Ectodermal cell (in vitro differentiated cells): ENCODE measurements around the gene CD80.

Experiments
- H3K27ac ChIP-seq: 2 replicates; pipeline ENCODE4 v1.7.0; 2013; ENCODE audit warnings: mild to moderate bottlenecking, low read depth, low read length; ENCODE audit not compliant: insufficient read depth, poor library complexity, severe bottlenecking
- H3K27me3 ChIP-seq: 2 replicates; pipeline ENCODE4 v1.7.0; 2013; ENCODE audit warnings: mild to moderate bottlenecking, low read length; ENCODE audit not compliant: insufficient read depth, control insufficient read depth, poor library complexity, severe bottlenecking
- H3K36me3 ChIP-seq: one replicate; pipeline ENCODE4 v1.7.0; 2013; ENCODE audit warnings: low read length; ENCODE audit not compliant: control insufficient read depth, insufficient read depth
- H3K4me1 ChIP-seq: one replicate; pipeline ENCODE4 v1.7.0; 2013; ENCODE audit warnings: low read length; ENCODE audit not compliant: control insufficient read depth, insufficient read depth
- H3K4me3 ChIP-seq: 2 replicates; pipeline ENCODE4 v1.7.0; 2013; ENCODE audit warnings: low read depth, low read length, control low read depth; ENCODE audit not compliant: insufficient read depth
- H3K9me3 ChIP-seq: 2 replicates; pipeline ENCODE4 v1.7.0; 2013; ENCODE audit warnings: mild to moderate bottlenecking, low read length, moderate library complexity; ENCODE audit not compliant: control insufficient read depth
- WGBS, 2 experiments: methylation state at CpG; one replicate each; pipeline ENCODE4 v1.1.7; 2013; ENCODE audit warnings: missing lambda C conversion rate in 2 of 2; 5-methylcytosine and 5-hydroxymethylcytosine counted together

CD80 gene

GRCh38 chr3:119550192-119550910 lies 9.1 kb downstream of the CD80 start:
- Histone ChIP-seq H3K4me3 (no peak overlapping the region), H3K4me1 (no peaks in the 10 kb centered on the region), H3K36me3 (no peaks in the 10 kb centered on the region), H3K27me3 (no peaks in the 10 kb centered on the region), H3K9me3 (no peaks in the 10 kb centered on the region), H3K27ac (no peak overlapping the region)
- WGBS, 2 experiments: 94% methylated on average over 9 of the region's 9 CpGs

GRCh38 chr3:119548341-119548740 lies 11.1 kb downstream of the CD80 start:
- Histone ChIP-seq H3K27me3 (no peaks in the 10 kb centered on the region), H3K9me3 (no peaks in the 10 kb centered on the region), H3K4me1 (no peaks in the 10 kb centered on the region), H3K36me3 (no peaks in the 10 kb centered on the region), H3K4me3 (no peak overlapping the region), H3K27ac (no peak overlapping the region)
- 90 to 91% methylated on average over 3 of the region's 3 CpGs for WGBS, 2 experiments

GRCh38 chr3:119547227-119547626 lies 12.2 kb downstream of the CD80 start:
- no peak overlapping the region for H3K27ac ChIP-seq
- no peaks in the 10 kb centered on the region for H3K27me3 ChIP-seq
- no peaks in the 10 kb centered on the region for H3K9me3 ChIP-seq
- no peaks in the 10 kb centered on the region for H3K4me1 ChIP-seq
- no peak overlapping the region for H3K4me3 ChIP-seq
- WGBS, 2 experiments: 100% methylated on average over 1 of the region's 1 CpG; no CpG with 5 or more reads in 1 of the 2 experiments
- H3K36me3 ChIP-seq: no peaks in the 10 kb centered on the region

GRCh38 chr3:119543147-119543546 lies 16.3 kb downstream of the CD80 start:
- no peaks in the 10 kb centered on the region for H3K4me1 ChIP-seq
- WGBS, 2 experiments: 89 to 94% methylated on average over 7 of the region's 7 CpGs
- no peak overlapping the region for H3K4me3 ChIP-seq
- H3K36me3 ChIP-seq: no peaks in the 10 kb centered on the region
- no peak overlapping the region for H3K27ac ChIP-seq
- no peaks in the 10 kb centered on the region for H3K27me3 ChIP-seq
- no peaks in the 10 kb centered on the region for H3K9me3 ChIP-seq

- no peaks in the 10 kb centered on the region for H3K4me1 ChIP-seq
- H3K9me3 ChIP-seq: no peaks in the 10 kb centered on the region
- no peak overlapping the region for H3K4me3 ChIP-seq
- no peak overlapping the region for H3K27ac ChIP-seq
- H3K36me3 ChIP-seq: no peaks in the 10 kb centered on the region
- no peaks in the 10 kb centered on the region for H3K27me3 ChIP-seq
- 94 to 100% methylated on average over 1 to 2 of the region's 2 CpGs for WGBS, 2 experiments
Measured at GRCh38 chr3:119542168-119542767, 17.1 kb downstream of the CD80 start.

- H3K9me3 ChIP-seq: no peaks in the 10 kb centered on the region
- H3K4me1 ChIP-seq: no peaks in the 10 kb centered on the region
Measured at GRCh38 chr3:119541547-119541946, 17.9 kb downstream of the CD80 start.

GRCh38 chr3:119538772-119539171 lies 20.6 kb downstream of the CD80 start:
- Histone ChIP-seq H3K4me1 (no peaks in the 10 kb centered on the region), H3K27me3 (no peaks in the 10 kb centered on the region), H3K36me3 (no peaks in the 10 kb centered on the region), H3K9me3 (no peaks in the 10 kb centered on the region), H3K27ac (no peak overlapping the region), H3K4me3 (no peak overlapping the region)
- 83 to 85% methylated on average over 1 of the region's 1 CpG for WGBS, 2 experiments

More at GRCh38 chr3:119541547-119541946, 17.9 kb downstream of the CD80 start:
- WGBS, 2 experiments: 84 to 90% methylated on average over 3 of the region's 3 CpGs
- Histone ChIP-seq H3K4me3 (no peak overlapping the region), H3K36me3 (no peaks in the 10 kb centered on the region), H3K27ac (no peak overlapping the region), H3K27me3 (no peaks in the 10 kb centered on the region)

- Histone ChIP-seq H3K36me3 (no peaks in the 10 kb centered on the region), H3K4me1 (no peaks in the 10 kb centered on the region), H3K4me3 (no peak overlapping the region), H3K9me3 (no peaks in the 10 kb centered on the region), H3K27me3 (no peaks in the 10 kb centered on the region), H3K27ac (no peak overlapping the region)
- WGBS, 2 experiments: 90 to 91% methylated on average over 3 to 4 of the region's 4 CpGs
Measured at GRCh38 chr3:119536757-119537156, 22.7 kb downstream of the CD80 start.

- Histone ChIP-seq H3K4me3 (no peak overlapping the region), H3K27me3 (no peaks in the 10 kb centered on the region), H3K9me3 (no peaks in the 10 kb centered on the region), H3K36me3 (no peaks in the 10 kb centered on the region), H3K27ac (no peak overlapping the region), H3K4me1 (no peaks in the 10 kb centered on the region)
- WGBS, 2 experiments: 86% methylated on average over 1 of the region's 1 CpG
Measured at GRCh38 chr3:119534296-119534695, 25.1 kb downstream of the CD80 start.

- H3K9me3 ChIP-seq: no peaks in the 10 kb centered on the region
- no peak overlapping the region for H3K27ac ChIP-seq
- H3K27me3 ChIP-seq: no peaks in the 10 kb centered on the region
- no peaks in the 10 kb centered on the region for H3K36me3 ChIP-seq
- no peaks in the 10 kb centered on the region for H3K4me1 ChIP-seq
- no peak overlapping the region for H3K4me3 ChIP-seq
- 92 to 97% methylated on average over 4 of the region's 4 CpGs for WGBS, 2 experiments
Measured at GRCh38 chr3:119531151-119531550, 28.3 kb downstream of the CD80 start.
